Activated CD8-positive, alpha-beta T cell treated with anti-CD3 and anti-CD28 coated beads for 36 hours (primary cell): ENCODE results near the gene HCAR2. TPM values are rescaled to one million over a fixed set of nuclear protein-coding genes. Genes with fewer than 3 reads are reported as not detected.
"Not testable (repeated sequence)": the region's sequence is repeated elsewhere in the genome, so short reads cannot be mapped to it uniquely, and the experiment has no call there.

Experiments used
- ATAC-seq: fragments of 200-7000 bp; cut with Tn5 transposase; one replicate; pipeline ENCODE4 v1.10.0; 2021; ENCODE audit warnings: mild to moderate bottlenecking, moderate library complexity
- CTCF ChIA-PET: fragments of 350-600 bp; sonication (Branson Sonifier 250); formaldehyde crosslinking; loops from one replicate; lab custom pipeline; 2021; ENCODE audit warnings: antibody characterized with exemption; lab: Charles Lee
- POLR2A ChIA-PET: fragments of 350-600 bp; sonication (Branson Sonifier 250); formaldehyde crosslinking; loops from one replicate; lab custom pipeline; 2021; ENCODE audit warnings: antibody characterized with exemption; lab: Charles Lee
- DNase-seq: peaks from one replicate; pipeline ENCODE4 v3.0.0-alpha.2; 2020
- H3K27ac Mint-ChIP-seq: one replicate; pipeline ENCODE4 v1.8.0; 2021; ENCODE audit warnings: mild to moderate bottlenecking, mixed read lengths
- H3K27me3 Mint-ChIP-seq: one replicate; pipeline ENCODE4 v1.8.0; 2021; ENCODE audit warnings: mixed read lengths
- H3K36me3 Mint-ChIP-seq: one replicate; pipeline ENCODE4 v1.8.0; 2021; ENCODE audit warnings: low read depth, mixed read lengths
- H3K4me1 Mint-ChIP-seq: one replicate; pipeline ENCODE4 v1.8.0; 2021; ENCODE audit warnings: low read depth, mixed read lengths
- H3K4me3 Mint-ChIP-seq: one replicate; pipeline ENCODE4 v1.8.0; 2021; ENCODE audit warnings: mild to moderate bottlenecking, moderate library complexity, mixed read lengths
- H3K9me3 Mint-ChIP-seq: one replicate; pipeline ENCODE4 v1.8.0; 2021; ENCODE audit warnings: mixed read lengths
- intact Hi-C: fragments of 100-400 bp; cut with micrococcal nuclease; formaldehyde crosslinking; loops from one replicate; pipeline ENCODE4 v1.10.0; 2022
- total RNA-seq, 2 experiments: library from RNA; stranded (reverse); gene quantifications; one replicate each; pipeline ENCODE4 v1.2.3, GENCODE V29; 2021
- TF ChIP-seq, protein P1 (sequence below): fragments of 200-600 bp; IDR thresholded peaks from one replicate; pipeline ENCODE4 v1.8.0; 2022; ENCODE audit warnings: antibody characterized with exemption, mild to moderate bottlenecking

The HCAR2 gene
- total RNA-seq, 2 experiments from 2014 or later, result not detected

- TF ChIP-seq, protein P1, sequence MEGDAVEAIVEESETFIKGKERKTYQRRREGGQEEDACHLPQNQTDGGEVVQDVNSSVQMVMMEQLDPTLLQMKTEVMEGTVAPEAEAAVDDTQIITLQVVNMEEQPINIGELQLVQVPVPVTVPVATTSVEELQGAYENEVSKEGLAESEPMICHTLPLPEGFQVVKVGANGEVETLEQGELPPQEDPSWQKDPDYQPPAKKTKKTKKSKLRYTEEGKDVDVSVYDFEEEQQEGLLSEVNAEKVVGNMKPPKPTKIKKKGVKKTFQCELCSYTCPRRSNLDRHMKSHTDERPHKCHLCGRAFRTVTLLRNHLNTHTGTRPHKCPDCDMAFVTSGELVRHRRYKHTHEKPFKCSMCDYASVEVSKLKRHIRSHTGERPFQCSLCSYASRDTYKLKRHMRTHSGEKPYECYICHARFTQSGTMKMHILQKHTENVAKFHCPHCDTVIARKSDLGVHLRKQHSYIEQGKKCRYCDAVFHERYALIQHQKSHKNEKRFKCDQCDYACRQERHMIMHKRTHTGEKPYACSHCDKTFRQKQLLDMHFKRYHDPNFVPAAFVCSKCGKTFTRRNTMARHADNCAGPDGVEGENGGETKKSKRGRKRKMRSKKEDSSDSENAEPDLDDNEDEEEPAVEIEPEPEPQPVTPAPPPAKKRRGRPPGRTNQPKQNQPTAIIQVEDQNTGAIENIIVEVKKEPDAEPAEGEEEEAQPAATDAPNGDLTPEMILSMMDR, result no peak
- POLR2A ChIA-PET, result no interaction called here
- Mint-ChIP-seq H3K4me3 (no peak overlapping the region), H3K36me3 (no peaks in the 10 kb centered on the region), H3K4me1 (no peaks in the 10 kb centered on the region), H3K27me3 (no peaks in the 10 kb centered on the region), H3K27ac (no peak overlapping the region), H3K9me3 (no peaks in the 10 kb centered on the region)
- intact Hi-C loops, result no loop called here
- DNase-seq, result no peak
- ATAC-seq, result no peak
- CTCF ChIA-PET, result no interaction called here
Observed at GRCh38 chr12:122686538-122686937, 16.6 kb downstream of the HCAR2 start.

- DNase-seq, result no peak
- no peaks in the 10 kb centered on the region for H3K36me3 Mint-ChIP-seq
- intact Hi-C loops, result no loop called here
- H3K4me3 Mint-ChIP-seq, result no peak overlapping the region
- no peaks in the 10 kb centered on the region for H3K4me1 Mint-ChIP-seq
- POLR2A ChIA-PET, result interaction anchor here (0.6 to 0.9 kb wide), 2 partner anchors 156 to 536 kb away, joined by 3 read pairs; no protein-coding TSS in a partner anchor
- H3K27me3 Mint-ChIP-seq, result no peaks in the 10 kb centered on the region
- CTCF ChIA-PET, result interaction anchor here (1.5 kb wide), 1 partner anchor 328 kb away, joined by 3 read pairs; no protein-coding TSS in a partner anchor
- TF ChIP-seq, protein P1, result no peak
- no peak overlapping the region for H3K27ac Mint-ChIP-seq
- no peaks in the 10 kb centered on the region for H3K9me3 Mint-ChIP-seq
- ATAC-seq, result no peak
Observed at GRCh38 chr12:122684297-122684813, 18.8 kb downstream of the HCAR2 start.

DNA sequence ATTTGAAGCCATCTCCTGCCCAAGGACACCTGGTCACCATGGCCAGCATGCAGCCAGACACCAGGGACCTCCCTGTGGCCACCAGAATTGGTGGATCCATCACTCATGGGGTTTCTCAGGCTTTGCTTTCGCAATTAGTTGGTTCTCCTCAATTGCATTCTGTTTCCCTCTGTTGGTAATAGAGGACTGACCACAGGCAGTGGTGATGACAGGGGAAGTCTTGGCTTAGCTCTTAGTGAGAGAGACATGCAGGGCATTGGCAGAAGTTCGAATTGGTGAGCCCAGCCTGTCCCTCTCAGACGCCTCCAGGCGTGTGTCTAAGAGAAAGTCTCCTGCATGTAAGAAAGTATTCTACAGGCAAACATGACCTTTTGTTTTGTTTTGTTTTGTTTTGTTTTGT lies 21.3 kb downstream of the HCAR2 start:
- POLR2A ChIA-PET, result interaction anchor here (0.6 kb wide), 1 partner anchor 600 kb away, joined by 3 read pairs; no protein-coding TSS in a partner anchor
- intact Hi-C loops, result no loop called here
- H3K4me3 Mint-ChIP-seq, result no peak overlapping the region

GRCh38 chr12:122680989-122681388 lies 22.2 kb downstream of the HCAR2 start:
- POLR2A ChIA-PET, result interaction anchor here (0.6 kb wide), 1 partner anchor 600 kb away, joined by 3 read pairs; no protein-coding TSS in a partner anchor
- H3K27ac Mint-ChIP-seq, H3K4me1 Mint-ChIP-seq, CTCF ChIA-PET, H3K9me3 Mint-ChIP-seq, H3K4me3 Mint-ChIP-seq, H3K36me3 Mint-ChIP-seq, ATAC-seq, DNase-seq, intact Hi-C loops, H3K27me3 Mint-ChIP-seq: not testable (repeated sequence)

More for the DNA sequence above, 21.3 kb downstream of the HCAR2 start:
- Mint-ChIP-seq H3K9me3 (no peaks in the 10 kb centered on the region), H3K27me3 (no peaks in the 10 kb centered on the region), H3K36me3 (no peaks in the 10 kb centered on the region), H3K27ac (no peak overlapping the region), H3K4me1 (no peaks in the 10 kb centered on the region)
- TF ChIP-seq, protein P1, result no peak
- CTCF ChIA-PET, result no interaction called here
- DNase-seq, result no peak
- no peak for ATAC-seq

DNA sequence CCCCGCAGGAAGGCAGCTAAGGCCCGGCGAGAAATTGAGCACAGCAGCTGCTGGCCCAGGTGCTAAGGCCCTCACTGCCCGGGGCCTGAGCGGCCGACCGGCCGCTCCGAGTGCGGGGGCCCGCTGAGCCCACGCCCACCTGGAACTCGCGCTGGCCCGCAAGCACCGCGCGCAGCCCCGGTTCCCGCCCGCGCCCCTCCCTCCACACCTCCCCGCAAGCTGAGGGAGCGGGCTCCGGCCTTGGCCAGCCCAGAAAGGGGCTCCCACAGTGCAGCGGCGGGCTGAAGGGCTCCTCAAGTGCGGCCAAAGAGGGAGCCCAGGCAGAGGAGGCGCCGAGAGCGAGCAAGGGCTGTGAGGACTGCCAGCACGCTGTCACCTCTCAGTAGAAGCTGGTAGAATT lies 26.4 kb downstream of the HCAR2 start:
- H3K9me3 Mint-ChIP-seq, ATAC-seq, POLR2A ChIA-PET, DNase-seq, intact Hi-C loops, CTCF ChIA-PET, H3K4me1 Mint-ChIP-seq, H3K27ac Mint-ChIP-seq, H3K4me3 Mint-ChIP-seq, H3K36me3 Mint-ChIP-seq, H3K27me3 Mint-ChIP-seq: not testable (repeated sequence)

GRCh38 chr12:122676015-122676414 lies 27.1 kb downstream of the HCAR2 start:
- intact Hi-C loops, DNase-seq, H3K27ac Mint-ChIP-seq, H3K27me3 Mint-ChIP-seq, H3K36me3 Mint-ChIP-seq, H3K4me3 Mint-ChIP-seq, POLR2A ChIA-PET, H3K4me1 Mint-ChIP-seq, H3K9me3 Mint-ChIP-seq, ATAC-seq, CTCF ChIA-PET: not testable (repeated sequence)
